Tibial artery (tissue), 4 donors: ENCODE results near the gene LTB4R2.

Source experiments
- DNase-seq, 2 donors: peaks; one replicate each; pipeline ENCODE4 v3.0.0-alpha.2; 2019
- H3K27ac ChIP-seq, 2 donors: fragments of 200-600 bp; sonication (generic) in 1 of 2; 1 replicate in 1 of 2; 2 replicates in 1 of 2; pipeline ENCODE4 v1.5.1; 2018 to 2019; ENCODE audit warnings: mild to moderate bottlenecking in 1 of 2
- H3K27me3 ChIP-seq, 2 donors: fragments of 200-600 bp; sonication (generic) in 1 of 2; one replicate each; pipeline versions ENCODE4 v1.5.1 to v1.6.0; 2016 to 2019
- H3K36me3 ChIP-seq, 3 donors: fragments of 200-600 bp; sonication (generic) in 2 of 3; one replicate each; pipeline ENCODE4 v1.5.1; 2016 to 2019; ENCODE audit warnings: mild to moderate bottlenecking in 2 of 3
- H3K4me1 ChIP-seq, 4 donors: fragments of 200-600 bp; sonication (generic) in 2 of 4; 1 replicate in 3 of 4; 2 replicates in 1 of 4; pipeline ENCODE4 v1.5.1; 2016 to 2019
- H3K4me3 ChIP-seq, 2 donors: fragments of 200-600 bp; sonication (generic) in 1 of 2; 1 replicate in 1 of 2; 2 replicates in 1 of 2; pipeline ENCODE4 v1.5.1; 2018 to 2019; ENCODE audit warnings: mild to moderate bottlenecking in 2 of 2
- H3K9me3 ChIP-seq, 3 donors: fragments of 200-600 bp; sonication (generic) in 1 of 3; one replicate each; pipeline ENCODE4 v1.5.1; 2016 to 2019
- CTCF ChIP-seq, 2 experiments: fragments of 200-600 bp in 1 of 2; fragments of 450-650 bp in 1 of 2; IDR thresholded peaks; one replicate each; pipeline ENCODE4 v1.5.1; 2017 to 2019; ENCODE audit warnings: antibody characterized with exemption in 2 of 2, mild to moderate bottlenecking in 1 of 2, moderate library complexity in 1 of 2
- intact Hi-C: fragments of 100-400 bp; cut with DNase I; formaldehyde crosslinking; loops from one replicate; pipeline ENCODE4 v1.15.0; 2023; ENCODE audit warnings: low total_unique reads

Gene LTB4R2

DNA sequence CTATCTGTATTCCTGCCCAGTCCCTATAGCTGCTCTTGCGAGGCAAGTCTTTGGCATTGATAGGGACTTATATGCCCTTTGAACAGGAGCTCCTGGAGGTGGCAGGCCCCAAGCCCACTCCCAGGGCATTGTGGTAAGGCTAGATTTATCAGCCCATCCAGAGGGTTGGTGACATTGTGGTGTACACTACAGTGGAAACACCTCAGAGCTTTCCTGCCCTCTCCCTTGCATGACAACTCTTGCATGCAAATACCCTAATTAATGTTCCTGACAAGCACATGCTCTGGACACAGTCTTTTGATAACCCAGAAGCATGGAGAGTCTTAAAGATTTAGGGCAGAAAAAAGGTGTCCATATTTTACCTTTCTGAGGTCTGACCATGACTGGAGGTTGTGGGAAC lies 30.7 kb downstream of the LTB4R2 start:
- TF ChIP-seq CTCF (IDR thresholded peaks at IDR 0.05) = no peak
- H3K27ac ChIP-seq = no peak overlapping the region
- no peak for DNase-seq
- H3K4me1 ChIP-seq = peaks cover 0 to 8% (median 0%) of the 10 kb centered on the region in 4 donors
- H3K4me3 ChIP-seq = no peak overlapping the region
- H3K9me3 ChIP-seq = no peaks in the 10 kb centered on the region
- intact Hi-C loops = no loop called here
- H3K36me3 ChIP-seq = no peaks in the 10 kb centered on the region
- peaks cover 0 to 53% of the 10 kb centered on the region in 2 donors for H3K27me3 ChIP-seq

- no peak overlapping the region for H3K27ac ChIP-seq
- no peak for DNase-seq
- H3K27me3 ChIP-seq = peaks cover 0 to 30% of the 10 kb centered on the region in 2 donors
- H3K4me1 ChIP-seq = peaks cover 0 to 8% (median 0%) of the 10 kb centered on the region in 4 donors
- no peak for TF ChIP-seq CTCF (IDR thresholded peaks at IDR 0.05)
- H3K36me3 ChIP-seq = no peaks in the 10 kb centered on the region
- H3K9me3 ChIP-seq = no peaks in the 10 kb centered on the region
- H3K4me3 ChIP-seq = no peak overlapping the region
- intact Hi-C loops = no loop called here
Observed at GRCh38 chr14:24342889-24343288, 32.9 kb downstream of the LTB4R2 start.

GRCh38 chr14:24343795-24344660 lies 34.1 kb downstream of the LTB4R2 start:
- peaks cover 0 to 6% (median 0%) of the 10 kb centered on the region in 4 donors for H3K4me1 ChIP-seq
- no peak for TF ChIP-seq CTCF (IDR thresholded peaks at IDR 0.05)
- intact Hi-C loops = no loop called here
- no peaks in the 10 kb centered on the region for H3K9me3 ChIP-seq
- H3K36me3 ChIP-seq = no peaks in the 10 kb centered on the region
- H3K4me3 ChIP-seq = no peak overlapping the region
- H3K27me3 ChIP-seq = peaks cover 0 to 19% of the 10 kb centered on the region in 2 donors
- DNase-seq = no peak
- no peak overlapping the region for H3K27ac ChIP-seq

GRCh38 chr14:24347134-24347533 lies 37.2 kb downstream of the LTB4R2 start:
- no peak for TF ChIP-seq CTCF (IDR thresholded peaks at IDR 0.05)
- no peak for DNase-seq
- intact Hi-C loops = no loop called here
- Histone ChIP-seq H3K4me1 (no peaks in the 10 kb centered on the region), H3K27me3 (peaks cover 0 to 19% of the 10 kb centered on the region in 2 donors), H3K27ac (no peak overlapping the region), H3K4me3 (no peak overlapping the region), H3K9me3 (no peaks in the 10 kb centered on the region), H3K36me3 (no peaks in the 10 kb centered on the region)

GRCh38 chr14:24348186-24348585 lies 38.2 kb downstream of the LTB4R2 start:
- Histone ChIP-seq H3K9me3 (no peaks in the 10 kb centered on the region), H3K4me1 (no peaks in the 10 kb centered on the region), H3K36me3 (no peaks in the 10 kb centered on the region), H3K4me3 (no peak overlapping the region), H3K27me3 (peaks cover 0 to 30% of the 10 kb centered on the region in 2 donors), H3K27ac (no peak overlapping the region)
- intact Hi-C loops = no loop called here
- DNase-seq = no peak
- TF ChIP-seq CTCF (IDR thresholded peaks at IDR 0.05) = no peak
